HepG2 (cell line): ENCODE results near the gene ATXN7L3. TPM values are rescaled to one million over a fixed set of nuclear protein-coding genes. Genes with fewer than 3 reads are reported as not detected.

Experiments used
- ATF1 ChIP-seq: IDR thresholded peaks from 2 replicates; pipeline ENCODE4 v1.6.1; 2016; ENCODE audit warnings: mild to moderate bottlenecking, control low read depth
- FOXA1 ChIP-seq, 2 experiments: fragments of 450-650 bp in 1 of 2; sonication (generic) in 1 of 2; formaldehyde crosslinking in 1 of 2; IDR thresholded peaks; 2 replicates each; pipeline versions ENCODE4 v1.4.0 to v1.6.1; 2016 to 2020; ENCODE audit warnings: missing genetic modification reagents in 1 of 2
- FOXK2 ChIP-seq: fragments of 450-650 bp; IDR thresholded peaks from 2 replicates; pipeline ENCODE4 v1.6.1; 2016
- MTA1 ChIP-seq: sonication (generic); formaldehyde crosslinking; IDR thresholded peaks from 2 replicates; pipeline ENCODE4 v1.4.0; 2020; ENCODE audit warnings: missing genetic modification reagents, mild to moderate bottlenecking, borderline replicate concordance
- NCOA5 ChIP-seq: sonication (generic); formaldehyde crosslinking; IDR thresholded peaks from 2 replicates; pipeline ENCODE4 v1.4.0; 2020; ENCODE audit warnings: missing genetic modification reagents
- NFKB2 ChIP-seq: sonication (generic); formaldehyde crosslinking; IDR thresholded peaks from 2 replicates; pipeline ENCODE4 v1.4.0; 2020; ENCODE audit warnings: missing genetic modification reagents, borderline replicate concordance
- NR2F1 ChIP-seq, 2 experiments: fragments of 450-650 bp in 1 of 2; formaldehyde crosslinking in 1 of 2; IDR thresholded peaks; 2 replicates each; pipeline versions ENCODE4 v1.5.0 to v1.6.1; 2016 to 2020; ENCODE audit warnings: mild to moderate bottlenecking in 1 of 2, missing compliant biosample characterization in 1 of 2, missing genetic modification reagents in 1 of 2, moderate library complexity in 1 of 2
- PATZ1 ChIP-seq: sonication (generic); formaldehyde crosslinking; IDR thresholded peaks from 2 replicates; pipeline ENCODE4 v1.4.0; 2020; ENCODE audit warnings: missing genetic modification reagents
- SNAI1 ChIP-seq: sonication (generic); formaldehyde crosslinking; IDR thresholded peaks from 2 replicates; pipeline ENCODE4 v1.5.0; 2020; ENCODE audit warnings: mild to moderate bottlenecking, missing genetic modification reagents, borderline replicate concordance
- SNAPC2 ChIP-seq: sonication (generic); formaldehyde crosslinking; IDR thresholded peaks from 2 replicates; pipeline ENCODE4 v1.8.1; 2022; ENCODE audit warnings: mild to moderate bottlenecking, missing genetic modification reagents
- ZC3H4 ChIP-seq: sonication (generic); formaldehyde crosslinking; IDR thresholded peaks from 2 replicates; pipeline ENCODE4 v1.4.0; 2020; ENCODE audit warnings: missing genetic modification reagents, borderline replicate concordance
- ZFY ChIP-seq: sonication (generic); formaldehyde crosslinking; IDR thresholded peaks from 2 replicates; pipeline ENCODE4 v1.4.0; 2020; ENCODE audit warnings: missing genetic modification reagents
- ZNF432 ChIP-seq: sonication (generic); formaldehyde crosslinking; IDR thresholded peaks from 2 replicates; pipeline ENCODE4 v1.5.0; 2020; ENCODE audit warnings: missing genetic modification reagents, mild to moderate bottlenecking, borderline replicate concordance
- ZNF713 ChIP-seq: sonication (generic); formaldehyde crosslinking; IDR thresholded peaks from 2 replicates; pipeline ENCODE4 v1.4.0; 2020; ENCODE audit warnings: mild to moderate bottlenecking, missing genetic modification reagents
- ZNF775 ChIP-seq: sonication (generic); formaldehyde crosslinking; IDR thresholded peaks from 2 replicates; pipeline ENCODE4 v1.4.0; 2020; ENCODE audit warnings: missing genetic modification reagents, mild to moderate bottlenecking, moderate library complexity, borderline replicate concordance
- ZNF883 ChIP-seq: sonication (generic); formaldehyde crosslinking; IDR thresholded peaks from 2 replicates; pipeline ENCODE4 v1.5.1; 2020; ENCODE audit warnings: mild to moderate bottlenecking, missing genetic modification reagents; ENCODE audit errors: not compliant biosample characterization
- polyA plus RNA-seq, 8 experiments: library from polyadenylated mRNA; depleted of rRNA in 3 of 8; stranded (reverse) in 7 of 8; unstranded in 1 of 8; fragments of >200 nt; fragmentation: Illumina TruSeq in 4 of 8; extraction: Trizol in 4 of 8; gene quantifications; 2 replicates each; pipeline versions ENCODE4 v1.2.1 to v1.2.3, GENCODE V29; 2011 to 2016; ENCODE audit warnings: low read depth in 4 of 8, missing spikeins in 1 of 8, mixed read lengths in 1 of 8; ENCODE audit not compliant: insufficient read depth in 1 of 8
- total RNA-seq, 5 experiments: library from RNA; depleted of rRNA; stranded (reverse); fragments of >200 nt; fragmentation: Illumina TruSeq; extraction: Trizol; gene quantifications; 2 replicates each; pipeline ENCODE4 v1.2.3, GENCODE V29; 2016; ENCODE audit warnings: low read depth in 1 of 5
- TF ChIP-seq, protein P1 (sequence below): sonication (generic); formaldehyde crosslinking; IDR thresholded peaks from 2 replicates; pipeline ENCODE4 v1.4.0; 2020; ENCODE audit warnings: missing genetic modification reagents
- TF ChIP-seq, protein P2 (sequence below): sonication (generic); formaldehyde crosslinking; IDR thresholded peaks from 2 replicates; pipeline ENCODE4 v1.4.0; 2020; ENCODE audit warnings: mild to moderate bottlenecking, missing genetic modification reagents

ATXN7L3 gene
- total and polyA plus RNA-seq, 2 of the 13 experiments (the other 11 are each of a cell fraction or from before 2014, with no cell fraction given), result 44.5 to 59.1 TPM

DNA sequence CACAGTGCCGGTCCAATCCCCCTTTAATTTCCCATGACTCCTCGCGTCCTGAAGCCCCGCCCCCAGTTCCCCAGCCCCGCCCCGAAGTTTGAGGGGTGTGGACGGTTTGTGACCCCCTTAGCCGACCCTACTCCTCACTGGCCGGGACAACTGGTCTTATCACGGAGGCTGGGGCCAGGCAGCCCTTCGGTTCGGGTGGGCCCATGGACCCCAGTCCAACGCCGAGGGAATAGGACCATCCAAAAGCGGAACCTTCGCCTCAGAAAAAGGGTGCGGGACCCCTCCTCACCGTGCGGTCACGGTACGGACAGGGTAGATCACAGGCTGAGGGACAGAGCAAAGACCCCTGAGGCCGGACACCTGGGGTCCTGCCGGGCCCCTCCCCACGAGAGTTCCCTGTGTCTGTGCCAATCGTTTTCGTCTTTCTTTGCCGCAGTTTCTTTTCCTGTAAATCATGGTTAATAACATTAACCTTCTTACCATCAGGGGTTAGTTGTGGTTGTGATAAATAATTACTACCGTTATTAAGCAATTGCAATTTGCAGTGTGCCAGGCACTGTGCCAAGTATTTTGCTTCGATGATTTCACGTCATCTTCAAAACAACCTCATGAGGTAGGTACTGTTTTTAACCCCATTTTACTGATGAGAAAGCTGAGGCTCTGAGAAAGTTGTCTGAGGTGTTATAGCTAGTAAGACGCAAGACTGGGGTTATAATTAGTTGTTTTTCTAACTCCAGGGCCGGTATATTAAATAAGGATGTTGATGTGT, 12.4 kb downstream of the ATXN7L3 start (continued):
- no peak for TF ChIP-seq NCOA5 (CRISPR knock-in tag)
- TF ChIP-seq ZC3H4 (CRISPR knock-in tag), result no peak
- TF ChIP-seq, protein P1, sequence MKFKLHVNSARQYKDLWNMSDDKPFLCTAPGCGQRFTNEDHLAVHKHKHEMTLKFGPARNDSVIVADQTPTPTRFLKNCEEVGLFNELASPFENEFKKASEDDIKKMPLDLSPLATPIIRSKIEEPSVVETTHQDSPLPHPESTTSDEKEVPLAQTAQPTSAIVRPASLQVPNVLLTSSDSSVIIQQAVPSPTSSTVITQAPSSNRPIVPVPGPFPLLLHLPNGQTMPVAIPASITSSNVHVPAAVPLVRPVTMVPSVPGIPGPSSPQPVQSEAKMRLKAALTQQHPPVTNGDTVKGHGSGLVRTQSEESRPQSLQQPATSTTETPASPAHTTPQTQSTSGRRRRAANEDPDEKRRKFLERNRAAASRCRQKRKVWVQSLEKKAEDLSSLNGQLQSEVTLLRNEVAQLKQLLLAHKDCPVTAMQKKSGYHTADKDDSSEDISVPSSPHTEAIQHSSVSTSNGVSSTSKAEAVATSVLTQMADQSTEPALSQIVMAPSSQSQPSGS (CRISPR knock-in tag), result no peak
- TF ChIP-seq FOXK2, result no peak
- no peak for TF ChIP-seq NR2F1 (CRISPR knock-in tag; IDR thresholded peaks at IDR 0.05)
- TF ChIP-seq FOXA1 (IDR thresholded peaks at IDR 0.05), result no peak
- no peak for TF ChIP-seq FOXA1 (CRISPR knock-in tag; IDR thresholded peaks at IDR 0.05)
- TF ChIP-seq SNAPC2 (CRISPR knock-in tag), result no peak
- TF ChIP-seq ZNF713 (CRISPR knock-in tag), result no peak
- TF ChIP-seq ZNF432 (CRISPR knock-in tag), result no peak
- TF ChIP-seq ZNF883, result no peak
- TF ChIP-seq, protein P2, sequence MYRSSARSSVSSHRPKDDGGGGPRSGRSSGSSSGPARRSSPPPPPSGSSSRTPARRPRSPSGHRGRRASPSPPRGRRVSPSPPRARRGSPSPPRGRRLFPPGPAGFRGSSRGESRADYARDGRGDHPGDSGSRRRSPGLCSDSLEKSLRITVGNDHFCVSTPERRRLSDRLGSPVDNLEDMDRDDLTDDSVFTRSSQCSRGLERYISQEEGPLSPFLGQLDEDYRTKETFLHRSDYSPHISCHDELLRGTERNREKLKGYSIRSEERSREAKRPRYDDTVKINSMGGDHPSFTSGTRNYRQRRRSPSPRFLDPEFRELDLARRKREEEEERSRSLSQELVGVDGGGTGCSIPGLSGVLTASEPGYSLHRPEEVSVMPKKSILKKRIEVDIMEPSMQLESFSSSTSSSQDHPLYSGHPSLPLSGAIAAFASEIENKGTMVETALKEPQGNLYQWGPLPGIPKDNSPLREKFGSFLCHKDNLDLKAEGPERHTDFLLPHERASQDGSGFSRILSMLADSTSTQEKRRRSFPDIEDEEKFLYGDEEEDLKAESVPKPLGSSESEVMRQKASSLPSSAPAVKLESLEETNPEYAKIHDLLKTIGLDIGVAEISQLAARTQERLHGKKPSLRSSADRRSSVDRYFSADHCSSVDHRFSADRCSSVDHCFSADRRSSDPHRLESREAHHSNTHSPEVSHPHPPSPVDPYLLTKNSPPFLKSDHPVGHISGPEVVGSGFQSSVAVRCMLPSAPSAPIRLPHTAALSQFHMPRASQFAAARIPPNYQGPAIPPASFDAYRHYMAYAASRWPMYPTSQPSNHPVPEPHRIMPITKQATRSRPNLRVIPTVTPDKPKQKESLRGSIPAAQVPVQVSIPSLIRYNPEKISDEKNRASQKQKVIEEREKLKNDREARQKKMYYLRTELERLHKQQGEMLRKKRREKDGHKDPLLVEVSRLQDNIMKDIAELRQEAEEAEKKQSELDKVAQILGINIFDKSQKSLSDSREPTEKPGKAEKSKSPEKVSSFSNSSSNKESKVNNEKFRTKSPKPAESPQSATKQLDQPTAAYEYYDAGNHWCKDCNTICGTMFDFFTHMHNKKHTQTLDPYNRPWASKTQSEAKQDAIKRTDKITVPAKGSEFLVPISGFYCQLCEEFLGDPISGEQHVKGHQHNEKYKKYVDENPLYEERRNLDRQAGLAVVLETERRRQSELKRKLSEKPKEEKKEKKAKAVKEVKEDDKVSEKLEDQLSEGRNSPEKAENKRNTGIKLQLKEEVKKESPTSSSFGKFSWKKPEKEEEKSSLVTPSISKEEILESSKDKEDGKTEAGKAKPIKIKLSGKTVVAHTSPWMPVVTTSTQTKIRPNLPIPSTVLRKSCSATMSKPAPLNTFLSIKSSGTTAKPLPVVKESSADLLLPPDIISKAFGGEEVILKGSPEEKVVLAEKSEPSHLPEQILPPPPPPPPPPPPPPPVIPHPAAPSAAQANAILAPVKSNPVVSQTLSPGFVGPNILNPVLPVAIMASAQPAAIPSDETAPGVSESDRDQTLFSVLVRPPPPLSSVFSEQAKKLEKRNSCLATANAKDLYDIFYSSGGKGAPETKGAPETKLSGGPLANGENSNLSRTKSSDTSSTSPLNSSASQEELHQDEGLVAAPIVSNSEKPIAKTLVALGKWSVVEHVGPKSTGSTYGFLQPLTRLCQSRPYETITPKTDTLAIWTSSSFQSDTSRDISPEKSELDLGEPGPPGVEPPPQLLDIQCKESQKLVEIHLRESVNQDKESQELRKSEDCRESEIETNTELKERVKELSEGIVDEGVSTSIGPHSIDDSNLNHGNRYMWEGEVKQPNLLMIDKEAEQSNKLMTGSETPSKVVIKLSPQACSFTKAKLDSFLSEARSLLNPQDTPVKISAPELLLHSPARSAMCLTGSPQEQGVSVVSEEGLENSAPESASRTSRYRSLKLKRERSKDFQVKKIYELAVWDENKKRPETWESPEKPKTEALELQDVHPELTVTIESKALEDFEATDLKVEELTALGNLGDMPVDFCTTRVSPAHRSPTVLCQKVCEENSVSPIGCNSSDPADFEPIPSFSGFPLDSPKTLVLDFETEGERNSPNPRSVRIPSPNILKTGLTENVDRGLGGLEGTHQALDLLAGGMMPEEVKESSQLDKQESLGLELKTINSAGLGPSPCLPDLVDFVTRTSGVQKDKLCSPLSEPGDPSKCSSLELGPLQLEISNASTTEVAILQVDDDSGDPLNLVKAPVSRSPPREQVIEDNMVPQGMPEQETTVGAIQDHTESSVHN (CRISPR knock-in tag), result no peak
- no peak for TF ChIP-seq ZFY (CRISPR knock-in tag)
- 0 out of 2 replicates have a peak, but pooled peaks have one; percentile 57 for TF ChIP-seq MTA1 (CRISPR knock-in tag)
- TF ChIP-seq ZNF775 (CRISPR knock-in tag), result no peak
- TF ChIP-seq PATZ1, result no peak
- TF ChIP-seq SNAI1 (CRISPR knock-in tag), result peak; percentile 46; the same call in 1 of the 2 replicates
- no peak for TF ChIP-seq ATF1
- TF ChIP-seq NFKB2, result no peak
